ENCODE data around the gene LDLR.

The LDLR gene

DNA sequence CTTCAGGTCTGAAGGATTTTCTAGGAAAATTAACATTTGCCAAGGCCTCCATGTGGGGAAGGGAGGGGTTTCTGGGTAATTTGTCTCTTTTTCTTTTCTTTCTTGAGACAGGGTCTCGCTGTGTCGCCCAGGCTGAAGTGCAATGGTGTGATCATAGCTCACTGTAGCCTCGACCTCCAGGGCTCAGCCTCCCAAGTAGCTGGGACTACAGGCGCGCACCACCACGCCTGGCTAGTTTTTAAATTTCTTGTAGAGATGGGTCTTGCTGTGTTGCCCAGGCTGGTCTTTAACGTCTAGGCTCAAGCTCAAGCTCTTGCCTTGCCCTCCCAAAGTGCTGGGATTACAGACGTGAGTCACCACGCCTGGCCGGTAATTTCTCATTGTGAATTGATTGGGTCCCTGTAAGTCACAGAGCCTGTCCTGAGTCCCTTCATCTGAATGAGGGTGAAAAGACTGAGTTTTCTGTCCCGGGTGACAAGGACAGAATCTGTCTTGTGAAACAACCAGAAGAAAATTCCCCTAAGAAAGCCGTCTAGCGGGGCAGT lies 76.3 kb downstream of the LDLR start:
- no peak for FAIRE-seq
- no peak for DNase-seq (ENCODE audit: insufficient read length, low spot score)
- no peak for TF ChIP-seq POLR2A (IDR thresholded peaks at IDR 0.05; ENCODE audit: low read depth, low read length)
- TF ChIP-seq TAF1 (IDR thresholded peaks at IDR 0.05; ENCODE audit: low read depth, low read length): no peak
- TF ChIP-seq POLR2AphosphoS5 (IDR thresholded peaks at IDR 0.05; ENCODE audit: low read depth, low read length): no peak
- TF ChIP-seq PAX5 (IDR thresholded peaks at IDR 0.05; ENCODE audit: insufficient read depth, low read length, severe bottlenecking): no peak
- TF ChIP-seq SPI1 (IDR thresholded peaks at IDR 0.05; ENCODE audit: low read depth, low read length): no peak
- TF ChIP-seq POU2F2 (IDR thresholded peaks at IDR 0.05; ENCODE audit: low read depth, low read length): no peak

DNA sequence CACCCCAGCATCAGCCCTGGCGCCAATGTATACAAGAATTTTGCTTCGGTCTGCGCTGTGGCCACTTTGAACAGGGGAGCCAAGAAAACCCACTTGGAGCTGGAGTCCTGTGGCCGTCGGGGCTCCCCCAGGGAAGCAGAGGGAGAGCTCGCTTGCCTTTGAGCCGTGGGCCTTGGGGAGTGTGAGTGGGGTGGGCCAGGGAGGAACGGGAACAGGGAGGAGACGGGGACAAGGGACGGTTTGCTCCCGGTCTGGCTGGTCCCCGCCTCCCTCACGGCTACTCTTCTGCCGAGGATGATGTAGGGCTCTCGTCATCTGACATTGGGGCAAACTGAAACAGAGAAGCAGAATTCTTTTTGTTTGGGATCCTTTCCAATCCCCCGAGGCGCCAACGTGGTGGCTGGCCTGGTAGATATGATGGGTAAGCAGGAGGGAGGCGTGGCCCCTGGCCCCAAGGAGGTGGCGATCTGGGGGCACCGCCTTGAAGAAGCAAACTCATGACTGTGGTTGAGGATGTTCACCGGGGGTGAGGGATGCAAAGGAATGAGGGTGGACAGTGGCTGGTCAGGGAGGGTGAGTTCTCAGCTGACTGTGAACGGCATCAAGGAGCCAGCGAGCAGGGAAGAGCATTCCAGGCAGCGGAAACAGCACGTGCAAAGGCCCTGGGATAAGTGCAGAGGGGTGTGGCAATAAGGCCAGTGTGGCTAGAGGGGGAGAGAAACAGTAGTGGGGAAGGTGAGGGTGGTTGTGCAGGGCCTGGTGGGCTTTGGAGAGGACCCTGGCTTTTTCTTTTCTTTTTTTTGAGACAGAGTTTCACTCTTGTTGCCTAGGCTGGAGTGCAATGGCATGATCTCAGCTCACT lies 77.2 kb downstream of the LDLR start:
- no peak for DNase-seq (ENCODE audit: insufficient read length, low spot score)
- FAIRE-seq: no peak
- no peak for TF ChIP-seq POU2F2 (IDR thresholded peaks at IDR 0.05; ENCODE audit: low read depth, low read length)
- TF ChIP-seq POLR2A (IDR thresholded peaks at IDR 0.05; ENCODE audit: low read depth, low read length): no peak
- TF ChIP-seq PAX5 (IDR thresholded peaks at IDR 0.05; ENCODE audit: insufficient read depth, low read length, severe bottlenecking): no peak
- no peak for TF ChIP-seq POLR2AphosphoS5 (IDR thresholded peaks at IDR 0.05; ENCODE audit: low read depth, low read length)
- no peak for TF ChIP-seq TAF1 (IDR thresholded peaks at IDR 0.05; ENCODE audit: low read depth, low read length)
- TF ChIP-seq SPI1 (IDR thresholded peaks at IDR 0.05; ENCODE audit: low read depth, low read length): no peak

DNA sequence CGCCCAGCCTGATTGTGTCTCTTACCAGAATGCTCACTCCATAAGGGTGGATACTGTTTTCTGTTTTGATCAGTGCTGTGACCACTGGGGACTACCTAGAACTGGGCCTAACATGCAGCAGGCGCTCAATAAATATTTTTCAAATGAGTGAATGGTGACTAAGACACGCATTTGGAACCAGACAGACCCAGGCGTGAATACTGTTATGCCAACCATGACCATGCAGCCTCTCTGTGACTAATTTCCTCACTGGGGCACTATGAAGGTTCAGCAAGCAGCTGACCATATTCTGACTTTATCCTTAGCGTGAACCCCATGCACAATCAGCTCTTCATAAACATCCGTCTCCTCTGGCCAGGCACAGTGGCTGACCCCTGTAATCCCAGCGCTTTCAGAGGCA lies 79.3 kb downstream of the LDLR start:
- TF ChIP-seq SPI1 (IDR thresholded peaks at IDR 0.05; ENCODE audit: low read depth, low read length): no peak
- no peak for TF ChIP-seq POLR2AphosphoS5 (IDR thresholded peaks at IDR 0.05; ENCODE audit: low read depth, low read length)
- no peak for TF ChIP-seq TAF1 (IDR thresholded peaks at IDR 0.05; ENCODE audit: low read depth, low read length)
- TF ChIP-seq PAX5 (IDR thresholded peaks at IDR 0.05; ENCODE audit: insufficient read depth, low read length, severe bottlenecking): no peak
- TF ChIP-seq POU2F2 (IDR thresholded peaks at IDR 0.05; ENCODE audit: low read depth, low read length): no peak
- FAIRE-seq: no peak
- no peak for DNase-seq (ENCODE audit: insufficient read length, low spot score)

DNA sequence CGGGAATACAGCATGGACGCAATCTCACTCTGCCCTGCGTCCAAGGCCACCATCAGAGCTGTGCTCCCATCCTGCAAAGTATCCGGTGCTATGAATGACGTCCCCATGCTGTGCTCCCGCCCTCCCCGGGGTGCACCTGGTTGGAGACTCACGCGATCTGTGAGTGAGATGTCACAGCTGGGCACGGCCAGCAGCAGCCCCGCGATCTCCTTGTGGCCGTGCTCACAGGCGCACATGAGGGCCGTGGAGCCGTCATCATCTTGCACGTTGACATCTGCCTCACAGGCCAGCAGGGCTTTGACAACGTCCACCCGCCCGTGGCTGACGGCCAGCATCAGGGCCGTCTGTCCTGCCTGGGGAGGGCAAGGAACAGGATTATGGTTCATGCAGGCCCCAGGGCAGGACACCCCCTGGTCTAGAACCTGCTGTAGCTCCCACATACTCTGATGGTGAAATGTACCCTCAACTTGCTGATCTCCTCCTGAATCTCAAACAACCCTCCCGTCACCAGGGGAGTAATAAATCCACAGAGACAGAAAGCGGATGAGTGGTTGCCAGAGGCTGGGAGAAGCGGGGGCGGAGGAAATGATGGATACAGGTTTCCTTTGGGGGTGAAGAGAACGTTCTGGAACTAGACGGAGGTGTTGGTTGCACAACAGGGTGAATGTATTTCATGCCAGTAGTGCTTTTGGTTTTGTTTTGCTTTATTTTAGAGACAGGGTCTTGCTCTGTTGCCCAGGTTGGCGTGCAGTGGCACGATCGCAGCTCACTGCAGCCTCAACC lies 80.8 kb downstream of the LDLR start:
- FAIRE-seq (no peak), DNase-seq (ENCODE audit: insufficient read length, low spot score) (no peak)
- TF ChIP-seq POLR2AphosphoS5 (IDR thresholded peaks at IDR 0.05; ENCODE audit: low read depth, low read length): no peak

DNA sequence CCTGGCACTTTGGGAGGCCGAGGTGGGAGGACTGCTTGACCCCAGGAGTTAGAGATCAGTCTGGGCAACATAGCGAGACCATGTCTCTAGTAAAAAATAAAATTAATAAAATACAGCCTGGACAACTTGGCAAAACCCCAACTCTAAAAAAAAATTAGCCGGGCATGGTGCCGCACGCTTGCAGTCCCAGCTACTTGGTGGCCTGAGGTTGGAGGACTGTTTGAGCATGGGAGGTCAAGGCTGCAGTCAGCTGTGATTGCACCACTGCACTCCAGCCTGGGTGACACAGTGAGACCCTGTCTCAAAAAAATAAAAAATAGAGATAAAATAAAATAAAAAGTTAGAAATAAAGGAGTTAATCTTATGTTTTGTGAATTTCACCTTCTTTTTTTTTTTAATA lies 81.9 kb downstream of the LDLR start:
- FAIRE-seq (no peak), DNase-seq (ENCODE audit: insufficient read length, low spot score) (no peak)
- TF ChIP-seq POLR2A (IDR thresholded peaks at IDR 0.05; ENCODE audit: low read depth, low read length): no peak

DNA sequence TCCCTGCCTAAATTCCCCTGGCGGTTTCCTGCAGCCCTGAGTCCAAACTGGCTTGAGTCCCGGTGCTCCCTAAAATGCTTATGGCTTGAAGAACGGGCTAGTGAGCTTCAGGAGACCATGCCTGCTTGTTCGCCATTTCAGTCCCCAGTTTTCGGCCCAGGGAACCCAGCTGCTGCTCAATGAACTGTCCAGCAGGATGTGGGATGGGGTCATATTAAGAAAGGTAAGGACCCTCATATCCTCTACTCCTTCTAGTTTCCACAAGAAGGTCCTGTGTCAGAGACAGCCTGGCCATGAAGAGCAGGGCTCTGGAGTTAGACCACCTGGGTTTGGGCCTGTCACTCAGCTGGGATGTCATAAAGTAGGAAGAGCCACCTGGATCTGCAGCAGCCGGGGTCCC lies 83.3 kb downstream of the LDLR start:
- FAIRE-seq (no peak), DNase-seq (ENCODE audit: insufficient read length, low spot score) (no peak)
- TF ChIP-seq SPI1 (IDR thresholded peaks at IDR 0.05; ENCODE audit: low read depth, low read length) (no peak), TAF1 (IDR thresholded peaks at IDR 0.05; ENCODE audit: low read depth, low read length) (no peak), POLR2AphosphoS5 (IDR thresholded peaks at IDR 0.05; ENCODE audit: low read depth, low read length) (no peak), POU2F2 (IDR thresholded peaks at IDR 0.05; ENCODE audit: low read depth, low read length) (no peak), PAX5 (IDR thresholded peaks at IDR 0.05; ENCODE audit: insufficient read depth, low read length, severe bottlenecking) (no peak), POLR2A (IDR thresholded peaks at IDR 0.05; ENCODE audit: low read depth, low read length) (no peak)

DNA sequence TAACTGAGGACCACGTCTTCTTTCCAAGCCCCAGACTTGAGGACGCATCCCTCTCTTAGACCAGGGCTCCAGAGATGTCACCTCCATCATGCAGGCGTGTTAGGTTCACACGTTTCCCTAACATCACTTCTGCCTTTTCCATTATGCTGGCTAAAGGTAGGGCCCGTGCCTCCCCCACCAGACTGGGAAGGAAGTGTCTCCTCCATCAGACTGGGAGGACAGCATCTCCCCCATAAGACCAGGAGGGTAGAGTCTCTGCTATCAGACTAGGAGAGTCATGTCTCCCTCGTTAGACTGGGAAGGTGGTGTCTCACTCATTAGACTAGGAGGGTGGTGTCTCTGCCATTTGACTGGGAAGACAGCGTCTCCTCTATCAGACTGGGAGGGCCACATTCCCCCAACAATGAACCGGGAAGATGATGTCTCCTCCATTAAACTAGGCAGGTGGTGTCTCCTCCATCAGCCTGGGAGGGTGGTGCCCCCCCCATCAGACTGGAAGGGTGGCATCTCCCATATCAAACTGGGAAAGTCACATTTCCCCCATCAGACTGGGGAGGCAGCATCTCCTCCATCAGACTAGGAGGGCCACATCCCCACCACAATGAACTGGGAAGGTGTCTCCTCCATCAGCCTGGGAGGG lies 84.4 kb downstream of the LDLR start:
- DNase-seq (ENCODE audit: insufficient read length, low spot score) (no peak), FAIRE-seq (no peak)
- no peak for TF ChIP-seq TAF1 (IDR thresholded peaks at IDR 0.05; ENCODE audit: low read depth, low read length)
- TF ChIP-seq POLR2AphosphoS5 (IDR thresholded peaks at IDR 0.05; ENCODE audit: low read depth, low read length): no peak
- no peak for TF ChIP-seq SPI1 (IDR thresholded peaks at IDR 0.05; ENCODE audit: low read depth, low read length)
- TF ChIP-seq PAX5 (IDR thresholded peaks at IDR 0.05; ENCODE audit: insufficient read depth, low read length, severe bottlenecking): no peak
- TF ChIP-seq POLR2A (IDR thresholded peaks at IDR 0.05; ENCODE audit: low read depth, low read length): no peak
- no peak for TF ChIP-seq POU2F2 (IDR thresholded peaks at IDR 0.05; ENCODE audit: low read depth, low read length)

DNA sequence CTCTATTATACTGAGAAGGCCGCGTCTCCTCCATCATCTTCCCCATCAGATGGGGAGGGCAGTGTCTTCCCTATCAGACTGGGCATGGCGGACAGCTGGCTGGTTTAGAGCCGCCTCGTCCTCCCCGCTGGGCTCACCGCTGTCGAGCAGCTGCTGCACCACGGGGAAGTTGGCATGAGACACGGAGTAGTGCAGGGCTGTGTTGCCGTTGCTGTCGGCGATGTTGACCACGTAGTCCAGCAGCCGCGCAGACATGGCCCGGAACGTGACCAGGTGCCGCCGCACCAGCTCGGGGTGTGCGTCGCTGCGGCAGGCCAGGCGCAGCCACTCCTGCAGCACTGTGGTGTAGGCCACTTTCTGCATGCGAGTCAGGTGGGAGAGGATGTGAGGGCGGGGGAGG lies 85.1 kb downstream of the LDLR start:
- TF ChIP-seq TAF1 (IDR thresholded peaks at IDR 0.05; ENCODE audit: low read depth, low read length) (no peak), POLR2AphosphoS5 (IDR thresholded peaks at IDR 0.05; ENCODE audit: low read depth, low read length) (no peak), SPI1 (IDR thresholded peaks at IDR 0.05; ENCODE audit: low read depth, low read length) (no peak), POU2F2 (IDR thresholded peaks at IDR 0.05; ENCODE audit: low read depth, low read length) (no peak), PAX5 (IDR thresholded peaks at IDR 0.05; ENCODE audit: insufficient read depth, low read length, severe bottlenecking) (no peak), POLR2A (IDR thresholded peaks at IDR 0.05; ENCODE audit: low read depth, low read length) (no peak)
- no peak for DNase-seq (ENCODE audit: insufficient read length, low spot score)
- FAIRE-seq: no peak

DNA sequence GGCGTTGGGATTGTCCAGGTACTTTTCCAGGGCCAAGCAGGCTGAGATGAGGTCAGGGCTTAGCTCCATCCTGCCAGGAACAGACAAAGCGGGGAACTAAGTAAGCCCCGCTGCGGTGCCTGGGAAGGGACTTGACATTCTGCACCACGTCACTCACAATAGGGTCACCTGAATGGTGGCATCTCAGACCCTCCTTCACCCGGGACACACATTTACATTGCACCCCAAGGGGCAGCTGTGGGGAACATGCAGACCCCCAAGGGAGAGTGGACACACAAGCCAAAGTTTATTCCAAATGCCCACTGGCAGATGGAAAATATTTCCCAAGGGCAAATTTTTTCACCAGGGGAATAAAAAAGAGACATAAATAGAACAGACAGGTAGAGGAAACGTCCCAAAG lies 86.7 kb downstream of the LDLR start:
- TF ChIP-seq PAX5 (IDR thresholded peaks at IDR 0.05; ENCODE audit: insufficient read depth, low read length, severe bottlenecking) (no peak), POLR2AphosphoS5 (IDR thresholded peaks at IDR 0.05; ENCODE audit: low read depth, low read length) (no peak), POLR2A (IDR thresholded peaks at IDR 0.05; ENCODE audit: low read depth, low read length) (no peak), POU2F2 (IDR thresholded peaks at IDR 0.05; ENCODE audit: low read depth, low read length) (no peak), TAF1 (IDR thresholded peaks at IDR 0.05; ENCODE audit: low read depth, low read length) (no peak), SPI1 (IDR thresholded peaks at IDR 0.05; ENCODE audit: low read depth, low read length) (no peak)
- FAIRE-seq (no peak), DNase-seq (ENCODE audit: insufficient read length, low spot score) (no peak)

Data from GM12891 (cell line).